Sigmoid colon (tissue), 7 donors: ENCODE results near the gene RIC1. TPM values are rescaled to one million over a fixed set of nuclear protein-coding genes. Genes with fewer than 3 reads are reported as not detected.

Source experiments
- DNase-seq: peaks from one replicate; pipeline ENCODE4 v3.0.0-alpha.2; 2019
- H3K27ac ChIP-seq, 4 donors: fragments of 200-600 bp; sonication (generic); one replicate each; pipeline ENCODE4 v1.5.1; 2016 to 2019; ENCODE audit warnings: mild to moderate bottlenecking in 1 of 4
- H3K27me3 ChIP-seq, 3 donors: fragments of 200-600 bp; sonication (generic); one replicate each; pipeline ENCODE4 v1.5.1; 2019; ENCODE audit warnings: mild to moderate bottlenecking in 1 of 3
- H3K36me3 ChIP-seq, 4 donors: fragments of 200-600 bp; sonication (generic); one replicate each; pipeline ENCODE4 v1.5.1; 2016 to 2019
- H3K4me1 ChIP-seq, 4 donors: fragments of 200-600 bp; sonication (generic); one replicate each; pipeline ENCODE4 v1.5.1; 2017 to 2019
- H3K4me3 ChIP-seq, 4 donors: fragments of 200-600 bp; sonication (generic); one replicate each; pipeline ENCODE4 v1.5.1; 2017 to 2019; ENCODE audit warnings: mild to moderate bottlenecking in 2 of 4, moderate library complexity in 1 of 4
- H3K9me3 ChIP-seq, 4 donors: fragments of 200-600 bp in 3 of 4; sonication (generic) in 3 of 4; one replicate each; pipeline versions ENCODE4 v1.5.1 to v1.6.1; 2013 to 2019
- EP300 ChIP-seq, 4 donors: sonication (generic); formaldehyde crosslinking; IDR thresholded peaks; one replicate each; pipeline ENCODE4 v1.6.1; 2017; ENCODE audit warnings: antibody characterized with exemption in 4 of 4
- POLR2A ChIP-seq, 2 donors: fragments of 450-650 bp; IDR thresholded peaks; one replicate each; pipeline ENCODE4 v1.6.1; 2016; ENCODE audit warnings: antibody characterized with exemption in 2 of 2, mild to moderate bottlenecking in 2 of 2, moderate library complexity in 2 of 2
- POLR2AphosphoS5 ChIP-seq, 4 donors: sonication (generic); formaldehyde crosslinking; IDR thresholded peaks; one replicate each; pipeline ENCODE4 v1.6.1; 2017; ENCODE audit warnings: antibody characterized with exemption in 4 of 4
- WGBS, 2 donors: extraction: QIAGEN DNeasy Blood & Tissue Kit; methylation state at CpG; one replicate each; pipeline ENCODE4 v1.1.7; 2013; 5-methylcytosine and 5-hydroxymethylcytosine counted together
- intact Hi-C: fragments of 100-400 bp; cut with DNase I; formaldehyde crosslinking; loops from one replicate; pipeline ENCODE4 v1.15.1; 2023
- polyA plus RNA-seq, 3 donors: library from polyadenylated mRNA; stranded (reverse); fragments of 200-250 nt; gene quantifications; one replicate each; pipeline ENCODE4 v1.2.3, GENCODE V29; 2013
- total RNA-seq, 4 donors: library from RNA; depleted of rRNA; stranded (reverse); fragments of >200 nt; gene quantifications; one replicate each; pipeline ENCODE4 v1.1.0, GENCODE V29; 2016
- TF ChIP-seq, protein P1 (sequence below), 4 experiments: fragments of 450-650 bp in 3 of 4; fragments of 200-600 bp in 1 of 4; IDR thresholded peaks; one replicate each; pipeline ENCODE4 v1.5.1; 2016 to 2019; ENCODE audit warnings: antibody characterized with exemption in 4 of 4, mild to moderate bottlenecking in 3 of 4, moderate library complexity in 2 of 4
- donor health status: healthy with polysubstance abuse.
- donor health status: Bipolar disorder and iron deficiency.
- donor health status: healthy.

Gene RIC1
- total and polyA plus RNA-seq, 7 donors = 3.0 to 44.3 (median 29.1) TPM

DNA sequence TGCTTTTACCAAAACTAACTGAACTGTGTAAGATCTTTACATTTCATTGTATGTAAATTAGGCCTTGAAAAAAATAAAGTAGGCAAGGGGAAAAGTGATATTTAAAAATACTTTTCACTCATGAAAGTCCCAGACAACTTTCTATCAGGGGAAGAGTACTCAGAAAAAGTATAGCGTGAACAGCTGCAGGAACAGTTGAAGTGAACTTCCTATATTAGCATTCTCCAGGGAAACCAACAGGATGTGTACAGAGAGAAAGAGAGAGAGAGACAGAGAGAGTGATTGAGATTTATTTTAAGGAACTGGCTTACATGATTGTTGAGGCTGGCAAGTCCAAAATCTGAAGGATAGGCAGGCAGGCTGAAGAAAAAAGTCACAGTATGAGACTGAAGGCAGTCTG lies 162.0 kb downstream of the RIC1 start:
- Histone ChIP-seq H3K4me1 (no peaks in the 10 kb centered on the region), H3K27ac (no peak overlapping the region), H3K27me3 (no peaks in the 10 kb centered on the region), H3K9me3 (no peaks in the 10 kb centered on the region), H3K36me3 (peaks cover 0 to 17% (median 2%) of the 10 kb centered on the region in 4 donors), H3K4me3 (no peak overlapping the region)
- intact Hi-C loops = no loop called here
- DNase-seq = no peak
- TF ChIP-seq POLR2AphosphoS5 (IDR thresholded peaks at IDR 0.05) = no peak
- TF ChIP-seq EP300 (IDR thresholded peaks at IDR 0.05) = no peak
- no peak for TF ChIP-seq POLR2A (IDR thresholded peaks at IDR 0.05)
- TF ChIP-seq, protein P1, sequence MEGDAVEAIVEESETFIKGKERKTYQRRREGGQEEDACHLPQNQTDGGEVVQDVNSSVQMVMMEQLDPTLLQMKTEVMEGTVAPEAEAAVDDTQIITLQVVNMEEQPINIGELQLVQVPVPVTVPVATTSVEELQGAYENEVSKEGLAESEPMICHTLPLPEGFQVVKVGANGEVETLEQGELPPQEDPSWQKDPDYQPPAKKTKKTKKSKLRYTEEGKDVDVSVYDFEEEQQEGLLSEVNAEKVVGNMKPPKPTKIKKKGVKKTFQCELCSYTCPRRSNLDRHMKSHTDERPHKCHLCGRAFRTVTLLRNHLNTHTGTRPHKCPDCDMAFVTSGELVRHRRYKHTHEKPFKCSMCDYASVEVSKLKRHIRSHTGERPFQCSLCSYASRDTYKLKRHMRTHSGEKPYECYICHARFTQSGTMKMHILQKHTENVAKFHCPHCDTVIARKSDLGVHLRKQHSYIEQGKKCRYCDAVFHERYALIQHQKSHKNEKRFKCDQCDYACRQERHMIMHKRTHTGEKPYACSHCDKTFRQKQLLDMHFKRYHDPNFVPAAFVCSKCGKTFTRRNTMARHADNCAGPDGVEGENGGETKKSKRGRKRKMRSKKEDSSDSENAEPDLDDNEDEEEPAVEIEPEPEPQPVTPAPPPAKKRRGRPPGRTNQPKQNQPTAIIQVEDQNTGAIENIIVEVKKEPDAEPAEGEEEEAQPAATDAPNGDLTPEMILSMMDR (IDR thresholded peaks at IDR 0.05) = no peak
- 57 to 88% methylated on average over 1 of the region's 1 CpG for WGBS, 2 donors

DNA sequence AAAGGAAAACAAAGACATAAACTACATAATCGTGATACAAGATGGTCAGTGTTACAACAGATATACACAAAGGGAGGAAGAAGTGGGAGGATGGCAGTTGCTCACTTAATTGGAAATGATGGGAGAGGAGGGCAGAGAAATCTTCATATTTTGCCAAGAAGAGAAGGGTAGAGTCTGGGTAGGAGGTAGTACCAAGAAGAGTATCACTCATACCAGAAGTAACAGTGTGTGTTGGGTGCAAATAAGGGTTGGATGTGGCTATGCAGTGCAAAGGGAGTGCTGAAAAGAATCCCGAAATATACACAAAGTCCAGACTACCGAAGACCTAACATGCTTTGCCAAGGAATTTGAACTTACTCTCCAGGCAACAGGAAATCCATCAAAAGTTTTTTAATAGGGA lies 163.0 kb downstream of the RIC1 start:
- Histone ChIP-seq H3K27ac (no peak overlapping the region), H3K4me3 (no peak overlapping the region), H3K9me3 (no peaks in the 10 kb centered on the region), H3K36me3 (peaks cover 0 to 9% (median under 1%) of the 10 kb centered on the region in 4 donors), H3K27me3 (no peaks in the 10 kb centered on the region), H3K4me1 (no peaks in the 10 kb centered on the region)
- no peak for DNase-seq
- 87 to 88% methylated on average over 3 of the region's 3 CpGs for WGBS, 2 donors
- no peak for TF ChIP-seq EP300 (IDR thresholded peaks at IDR 0.05)
- no peak for TF ChIP-seq POLR2AphosphoS5 (IDR thresholded peaks at IDR 0.05)
- TF ChIP-seq POLR2A (IDR thresholded peaks at IDR 0.05) = no peak
- TF ChIP-seq, protein P1 (IDR thresholded peaks at IDR 0.05) = no peak
- intact Hi-C loops = no loop called here

DNA sequence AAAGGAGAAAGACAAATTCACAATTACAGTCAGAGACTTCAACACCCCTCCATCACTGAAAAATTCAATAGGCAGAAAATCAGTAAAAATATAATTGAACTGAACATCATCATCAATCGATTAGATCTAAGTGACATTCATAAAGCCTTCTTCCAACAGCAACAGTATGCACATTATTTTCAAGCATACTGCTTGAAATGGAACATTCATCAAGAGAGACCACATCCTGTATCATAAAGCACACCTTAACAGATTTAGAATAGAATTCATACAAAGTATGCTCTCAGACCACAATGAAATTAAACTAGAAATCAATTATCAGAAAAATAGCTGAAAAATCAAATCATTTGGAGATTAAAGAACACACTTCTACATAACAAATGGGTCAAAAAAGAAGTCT lies 164.9 kb downstream of the RIC1 start:
- intact Hi-C loops = no loop called here
- TF ChIP-seq POLR2AphosphoS5 (IDR thresholded peaks at IDR 0.05) (no peak), POLR2A (IDR thresholded peaks at IDR 0.05) (no peak), EP300 (IDR thresholded peaks at IDR 0.05) (no peak)
- TF ChIP-seq, protein P1 (IDR thresholded peaks at IDR 0.05) = no peak
- no peak for DNase-seq
- H3K27ac ChIP-seq = no peak overlapping the region
- no peaks in the 10 kb centered on the region for H3K27me3 ChIP-seq
- H3K4me1 ChIP-seq = no peaks in the 10 kb centered on the region
- peaks cover 0 to 3% (median 1%) of the 10 kb centered on the region in 4 donors for H3K36me3 ChIP-seq
- no peak overlapping the region for H3K4me3 ChIP-seq
- no peaks in the 10 kb centered on the region for H3K9me3 ChIP-seq
- 79 to 85% methylated on average over 1 of the region's 1 CpG for WGBS, 2 donors

DNA sequence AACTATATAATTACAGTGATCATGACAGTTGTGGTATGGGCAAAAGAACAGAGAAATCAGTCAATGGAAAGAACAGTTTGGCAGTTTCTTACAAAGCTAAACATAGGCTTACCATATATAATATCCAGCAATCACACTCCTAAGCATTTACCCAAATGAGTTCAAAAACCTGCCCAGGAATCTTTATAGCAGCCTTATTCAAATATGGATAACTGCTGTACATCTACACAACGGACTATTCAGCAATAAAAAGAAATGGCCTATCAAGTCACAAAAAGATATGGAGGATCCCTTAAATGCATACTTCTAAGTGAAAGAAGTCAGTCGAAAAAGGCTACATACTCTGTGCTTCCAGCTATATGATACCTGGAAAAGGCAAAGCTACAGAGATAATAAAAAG lies 167.4 kb downstream of the RIC1 start:
- Histone ChIP-seq H3K27me3 (no peaks in the 10 kb centered on the region), H3K4me3 (no peak overlapping the region), H3K9me3 (no peaks in the 10 kb centered on the region), H3K27ac (no peak overlapping the region), H3K36me3 (peaks cover 0 to 2% (median 0%) of the 10 kb centered on the region in 4 donors), H3K4me1 (peaks cover 0 to 10% (median 5%) of the 10 kb centered on the region in 4 donors)
- DNase-seq = no peak
- intact Hi-C loops = no loop called here
- WGBS, 2 donors = 26 to 75% methylated on average over 2 of the region's 2 CpGs
- TF ChIP-seq POLR2AphosphoS5 (IDR thresholded peaks at IDR 0.05) (no peak), EP300 (IDR thresholded peaks at IDR 0.05) (no peak), POLR2A (IDR thresholded peaks at IDR 0.05) (no peak)
- TF ChIP-seq, protein P1 (IDR thresholded peaks at IDR 0.05) = no peak

DNA sequence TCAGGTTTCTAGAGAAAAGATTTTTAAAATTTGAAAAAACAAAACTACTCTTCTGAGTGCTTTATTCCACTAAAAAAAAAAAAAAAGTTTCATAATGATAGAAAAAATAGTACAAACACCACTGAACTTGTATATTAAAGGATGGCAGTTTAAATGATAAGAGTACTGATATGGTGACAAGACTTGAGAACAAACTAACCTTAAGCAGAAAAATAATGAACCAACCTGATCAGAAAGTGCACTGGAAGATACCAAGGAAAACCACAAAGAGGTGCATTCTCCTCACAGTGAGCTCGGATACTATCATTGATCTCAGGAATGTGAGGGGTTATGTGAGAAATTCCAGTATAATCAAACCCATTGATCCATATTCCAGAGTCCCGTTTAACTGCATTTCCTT lies 169.7 kb downstream of the RIC1 start:
- WGBS, 2 donors = 69 to 80% methylated on average over 2 of the region's 2 CpGs
- Histone ChIP-seq H3K27me3 (no peaks in the 10 kb centered on the region), H3K9me3 (no peaks in the 10 kb centered on the region), H3K4me1 (peaks cover 0 to 20% (median 7%) of the 10 kb centered on the region in 4 donors), H3K36me3 (peaks cover 0 to 2% (median 0%) of the 10 kb centered on the region in 4 donors), H3K27ac (no peak overlapping the region), H3K4me3 (no peak overlapping the region)
- TF ChIP-seq EP300 (IDR thresholded peaks at IDR 0.05) (no peak), POLR2A (IDR thresholded peaks at IDR 0.05) (no peak), POLR2AphosphoS5 (IDR thresholded peaks at IDR 0.05) (no peak)
- TF ChIP-seq, protein P1 (IDR thresholded peaks at IDR 0.05) = no peak
- no peak for DNase-seq
- intact Hi-C loops = no loop called here
